Fibroblast of lung (primary cell): ENCODE results near the gene GALP. TPM values are rescaled to one million over a fixed set of nuclear protein-coding genes. Genes with fewer than 3 reads are reported as not detected.

Source experiments
- DNase-seq, 2 donors: peaks; one replicate each; pipeline versions ENCODE4 v3.0.0 to v3.0.0-alpha.2; 2010; ENCODE audit warnings: low read depth in 2 of 2
- H2AFZ ChIP-seq: 2 replicates; pipeline ENCODE4 v1.5.1; 2012; ENCODE audit warnings: low read length, control low read depth, inconsistent platforms
- H3K27ac ChIP-seq: 2 replicates; pipeline ENCODE4 v1.5.1; 2011; ENCODE audit warnings: low read length, control low read depth; ENCODE audit not compliant: insufficient read depth
- H3K27me3 ChIP-seq: 2 replicates; pipeline ENCODE4 v1.5.1; 2011; ENCODE audit warnings: mild to moderate bottlenecking, low read length; ENCODE audit not compliant: control insufficient read depth, insufficient read depth
- H3K36me3 ChIP-seq: 2 replicates; pipeline ENCODE4 v1.5.1; 2011; ENCODE audit warnings: low read length; ENCODE audit not compliant: control insufficient read depth, insufficient read depth
- H3K4me1 ChIP-seq: 2 replicates; pipeline ENCODE4 v1.5.1; 2011; ENCODE audit warnings: low read length; ENCODE audit not compliant: control insufficient read depth, insufficient read depth; ENCODE audit errors: extremely low read depth
- H3K4me2 ChIP-seq: 2 replicates; pipeline ENCODE4 v1.5.1; 2011; ENCODE audit warnings: low read length, control low read depth; ENCODE audit not compliant: insufficient read depth; ENCODE audit errors: extremely low read depth
- H3K4me3 ChIP-seq, 4 experiments: fragments of 200-600 bp in 1 of 4; sonication (generic) in 1 of 4; replicated peaks in 1 of 4; 2 replicates each; pipeline ENCODE4 v1.5.1; 2011 to 2016; ENCODE audit warnings: low read length in 4 of 4, low read depth in 3 of 4, mild to moderate bottlenecking in 3 of 4, control low read depth in 2 of 4, inconsistent platforms in 1 of 4, mixed read lengths in 1 of 4; ENCODE audit not compliant: insufficient read depth in 1 of 4; ENCODE audit errors: control extremely low read depth in 1 of 4
- H3K79me2 ChIP-seq: 2 replicates; pipeline ENCODE4 v1.5.1; 2012; ENCODE audit warnings: mild to moderate bottlenecking, low read length, inconsistent platforms; ENCODE audit not compliant: control insufficient read depth, insufficient read depth
- H3K9ac ChIP-seq: 2 replicates; pipeline ENCODE4 v1.5.1; 2011; ENCODE audit warnings: mild to moderate bottlenecking, low read length, control low read depth; ENCODE audit not compliant: insufficient read depth
- H3K9me3 ChIP-seq: 2 replicates; pipeline ENCODE4 v1.5.1; 2012; ENCODE audit warnings: low read depth, low read length; ENCODE audit not compliant: control insufficient read depth, insufficient read depth
- H4K20me1 ChIP-seq: 2 replicates; pipeline ENCODE4 v1.5.1; 2011; ENCODE audit warnings: low read length; ENCODE audit not compliant: control insufficient read depth, insufficient read depth; ENCODE audit errors: extremely low read depth
- EZH2 ChIP-seq: IDR thresholded peaks from 2 replicates; pipeline ENCODE4 v1.5.1; 2012; ENCODE audit warnings: low read length, control low read depth, mild to moderate bottlenecking; ENCODE audit errors: missing control alignments
- polyA plus RNA-seq, 2 donors: library from polyadenylated mRNA; depleted of rRNA in 1 of 2; stranded (reverse) in 1 of 2; unstranded in 1 of 2; fragments of >200 nt; gene quantifications; 2 replicates each; pipeline ENCODE4 v1.2.1, GENCODE V29; 2011 to 2012; ENCODE audit warnings: missing spikeins in 1 of 2
- total RNA-seq: library from RNA; depleted of rRNA; stranded (reverse); fragments of >200 nt; gene quantifications from 2 replicates; pipeline ENCODE4 v1.2.1, GENCODE V29; 2014
- TF ChIP-seq, protein P1 (sequence below), 2 donors: IDR thresholded peaks in 1 of 2; conservative IDR thresholded peaks in 1 of 2; 1 replicate in 1 of 2; 2 replicates in 1 of 2; pipeline ENCODE4 v1.5.1; 2011 to 2012; ENCODE audit warnings: low read length in 2 of 2, control low read depth in 1 of 2, inconsistent platforms in 1 of 2, low read depth in 1 of 2, mild to moderate bottlenecking in 1 of 2

Gene GALP
- total and polyA plus RNA-seq, 2 donors (not counting 1 experiment from before 2014, with no cell fraction given), result not detected

- H3K4me1 ChIP-seq, result no peaks in the 10 kb centered on the region
- H3K36me3 ChIP-seq, result peaks cover 10% of the 10 kb centered on the region
- TF ChIP-seq, protein P1, sequence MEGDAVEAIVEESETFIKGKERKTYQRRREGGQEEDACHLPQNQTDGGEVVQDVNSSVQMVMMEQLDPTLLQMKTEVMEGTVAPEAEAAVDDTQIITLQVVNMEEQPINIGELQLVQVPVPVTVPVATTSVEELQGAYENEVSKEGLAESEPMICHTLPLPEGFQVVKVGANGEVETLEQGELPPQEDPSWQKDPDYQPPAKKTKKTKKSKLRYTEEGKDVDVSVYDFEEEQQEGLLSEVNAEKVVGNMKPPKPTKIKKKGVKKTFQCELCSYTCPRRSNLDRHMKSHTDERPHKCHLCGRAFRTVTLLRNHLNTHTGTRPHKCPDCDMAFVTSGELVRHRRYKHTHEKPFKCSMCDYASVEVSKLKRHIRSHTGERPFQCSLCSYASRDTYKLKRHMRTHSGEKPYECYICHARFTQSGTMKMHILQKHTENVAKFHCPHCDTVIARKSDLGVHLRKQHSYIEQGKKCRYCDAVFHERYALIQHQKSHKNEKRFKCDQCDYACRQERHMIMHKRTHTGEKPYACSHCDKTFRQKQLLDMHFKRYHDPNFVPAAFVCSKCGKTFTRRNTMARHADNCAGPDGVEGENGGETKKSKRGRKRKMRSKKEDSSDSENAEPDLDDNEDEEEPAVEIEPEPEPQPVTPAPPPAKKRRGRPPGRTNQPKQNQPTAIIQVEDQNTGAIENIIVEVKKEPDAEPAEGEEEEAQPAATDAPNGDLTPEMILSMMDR (conservative IDR thresholded peaks at IDR 0.05 in 1 of 2, IDR thresholded peaks at IDR 0.05 in 1 of 2; ENCODE audit: low read depth in 1 of 2, low read length in 2 of 2), result no peak
- no peak for TF ChIP-seq EZH2
- no peaks in the 10 kb centered on the region for H4K20me1 ChIP-seq
- no peak overlapping the region for H2AFZ ChIP-seq
- H3K79me2 ChIP-seq, result no peaks in the 10 kb centered on the region
- no peak overlapping the region for H3K27ac ChIP-seq
- no peak overlapping the region for H3K4me2 ChIP-seq
- DNase-seq, result peak in 1 of 2 donors; percentile 4
- no peaks in the 10 kb centered on the region for H3K9me3 ChIP-seq
- H3K4me3 ChIP-seq, result no peak overlapping the region
- no peak overlapping the region for H3K9ac ChIP-seq
- H3K27me3 ChIP-seq, result no peaks in the 10 kb centered on the region
Observed at GRCh38 chr19:56159009-56159559, 16.7 kb upstream of the GALP start.

DNA sequence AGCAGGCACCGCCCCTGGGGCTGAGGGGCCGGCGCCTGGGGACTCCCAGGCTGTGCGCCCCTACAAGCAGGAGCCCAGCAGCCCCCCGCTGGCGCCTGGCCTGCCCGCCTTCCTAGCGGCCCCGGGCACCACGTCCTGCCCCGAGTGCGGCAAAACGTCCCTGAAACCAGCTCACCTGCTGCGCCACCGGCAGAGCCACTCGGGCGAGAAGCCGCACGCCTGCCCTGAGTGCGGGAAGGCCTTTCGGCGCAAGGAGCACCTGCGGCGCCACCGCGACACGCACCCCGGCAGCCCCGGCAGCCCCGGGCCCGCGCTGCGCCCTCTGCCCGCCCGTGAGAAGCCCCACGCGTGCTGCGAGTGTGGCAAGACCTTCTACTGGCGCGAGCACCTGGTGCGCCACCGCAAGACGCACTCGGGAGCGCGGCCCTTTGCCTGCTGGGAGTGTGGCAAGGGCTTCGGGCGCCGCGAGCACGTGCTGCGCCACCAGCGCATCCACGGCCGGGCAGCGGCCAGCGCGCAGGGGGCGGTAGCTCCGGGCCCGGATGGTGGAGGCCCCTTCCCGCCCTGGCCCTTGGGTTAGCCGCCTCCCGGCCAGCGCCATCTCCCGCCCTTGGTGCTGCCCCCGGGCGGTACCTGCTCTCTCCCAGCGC is 16.1 kb upstream of the GALP start:
- H3K4me3 ChIP-seq, result no peak overlapping the region
- no peak overlapping the region for H3K4me2 ChIP-seq
- no peak for DNase-seq
- H3K4me1 ChIP-seq, result no peaks in the 10 kb centered on the region
- no peaks in the 10 kb centered on the region for H3K79me2 ChIP-seq
- no peaks in the 10 kb centered on the region for H3K27me3 ChIP-seq
- no peak overlapping the region for H2AFZ ChIP-seq
- no peak for TF ChIP-seq EZH2
- TF ChIP-seq, protein P1 (conservative IDR thresholded peaks at IDR 0.05 in 1 of 2, IDR thresholded peaks at IDR 0.05 in 1 of 2; ENCODE audit: low read depth in 1 of 2, low read length in 2 of 2), result no peak
- H3K27ac ChIP-seq, result no peak overlapping the region
- no peaks in the 10 kb centered on the region for H3K9me3 ChIP-seq
- H3K9ac ChIP-seq, result no peak overlapping the region
- peaks cover 10% of the 10 kb centered on the region for H3K36me3 ChIP-seq
- no peaks in the 10 kb centered on the region for H4K20me1 ChIP-seq

GRCh38 chr19:56161534-56161933 is 14.3 kb upstream of the GALP start:
- Histone ChIP-seq H3K4me1 (no peaks in the 10 kb centered on the region), H3K9me3 (no peaks in the 10 kb centered on the region), H4K20me1 (no peaks in the 10 kb centered on the region), H3K36me3 (peaks cover 7% of the 10 kb centered on the region), H2AFZ (no peak overlapping the region), H3K4me2 (no peak overlapping the region), H3K4me3 (no peak overlapping the region), H3K9ac (no peak overlapping the region), H3K79me2 (no peaks in the 10 kb centered on the region), H3K27ac (no peak overlapping the region), H3K27me3 (no peaks in the 10 kb centered on the region)
- TF ChIP-seq EZH2, result no peak
- TF ChIP-seq, protein P1 (conservative IDR thresholded peaks at IDR 0.05 in 1 of 2, IDR thresholded peaks at IDR 0.05 in 1 of 2; ENCODE audit: low read depth in 1 of 2, low read length in 2 of 2), result no peak
- DNase-seq, result no peak
